A549 (cell line): ENCODE measurements around the gene GAB1.

Source experiments
- CBX8 ChIP-seq: fragments of 200-600 bp; sonication (generic); IDR thresholded peaks from 2 replicates; pipeline ENCODE4 v1.6.1; 2016
- CTCF ChIP-seq: fragments of >200 bp; sonication (Bioruptor Twin); formaldehyde crosslinking; IDR thresholded peaks from 3 replicates; pipeline ENCODE4 v1.5.1; 2016
- E2F6 ChIP-seq: IDR thresholded peaks from 2 replicates; pipeline ENCODE4 v1.6.1; 2012; ENCODE audit warnings: low read depth, borderline replicate concordance
- EP300 ChIP-seq, 2 experiments: fragments of >200 bp; sonication (Bioruptor Twin); formaldehyde crosslinking; IDR thresholded peaks; 2 replicates in 1 of 2; 3 replicates in 1 of 2; pipeline ENCODE4 v1.6.1; 2016 to 2017
- RCOR1 ChIP-seq: fragments of 150-350 bp; IDR thresholded peaks from 2 replicates; pipeline ENCODE4 v1.6.1; 2014; ENCODE audit warnings: antibody characterized with exemption, low read length, low read depth

- no peak for TF ChIP-seq RCOR1
- TF ChIP-seq EP300 (IDR thresholded peaks at IDR 0.05), result no peak
- no peak for TF ChIP-seq CTCF
- TF ChIP-seq E2F6, result no peak
- no peak for TF ChIP-seq CBX8
These were observed 1.1 kb downstream of the GAB1 start for GRCh38 chr4:143337600-143338287.
